DMS153 treated with DMSO at 0.1 percent for 48 hours (cell line): Measurements from ENCODE around the gene AIPL1.
A peak's percentile ranks its signal among the peaks of the same experiment; 100 is the strongest.

ENCODE experiments used
- DNase-seq: peaks from one replicate; lab custom pipeline; 2025; ENCODE audit not compliant: unreplicated experiment; lab: John Stamatoyannopoulos, UW

Gene AIPL1

DNA sequence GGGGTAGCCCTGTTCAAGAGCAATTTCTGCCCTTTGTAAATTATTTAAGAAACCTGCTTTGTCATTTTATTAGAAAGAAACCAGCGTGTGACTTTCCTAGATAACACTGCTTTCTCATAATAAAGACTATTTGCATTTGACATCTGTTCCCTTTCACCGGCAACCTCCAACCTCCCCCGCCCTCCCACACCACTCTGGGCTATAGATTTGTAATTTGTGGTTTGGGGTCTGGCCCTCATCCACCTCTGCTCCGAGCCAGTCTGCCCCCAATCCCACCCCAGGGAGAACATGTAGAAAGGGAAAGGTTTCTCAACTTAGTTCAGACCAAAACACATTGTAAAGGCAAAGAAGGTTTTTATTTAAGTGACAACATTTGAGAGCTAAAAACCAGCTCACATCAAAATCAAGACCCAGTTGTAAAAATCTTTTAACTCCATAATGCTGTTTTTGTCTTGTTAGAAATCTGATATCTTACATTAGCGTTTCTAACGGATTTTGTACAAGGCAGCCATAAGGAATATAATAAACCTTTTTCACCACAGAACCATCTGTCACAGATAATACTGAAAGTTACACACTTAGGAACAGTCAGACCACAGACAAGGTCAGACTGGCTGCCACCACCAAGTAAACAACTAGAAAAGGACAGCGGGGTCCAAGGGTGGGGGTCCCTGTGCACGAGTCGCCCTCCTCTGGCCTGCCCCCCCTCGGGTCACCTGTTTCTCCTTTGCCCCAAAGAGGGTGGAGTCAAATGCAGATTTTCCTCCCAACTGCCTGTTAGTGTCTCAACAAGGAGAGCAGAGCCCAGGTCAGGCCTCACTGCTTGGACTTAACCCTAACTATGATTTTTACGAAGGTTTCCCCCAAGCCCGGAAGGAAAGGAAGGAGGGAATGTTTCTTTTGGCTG lies 16.3 kb upstream of the AIPL1 start:
- no peak for DNase-seq

DNA sequence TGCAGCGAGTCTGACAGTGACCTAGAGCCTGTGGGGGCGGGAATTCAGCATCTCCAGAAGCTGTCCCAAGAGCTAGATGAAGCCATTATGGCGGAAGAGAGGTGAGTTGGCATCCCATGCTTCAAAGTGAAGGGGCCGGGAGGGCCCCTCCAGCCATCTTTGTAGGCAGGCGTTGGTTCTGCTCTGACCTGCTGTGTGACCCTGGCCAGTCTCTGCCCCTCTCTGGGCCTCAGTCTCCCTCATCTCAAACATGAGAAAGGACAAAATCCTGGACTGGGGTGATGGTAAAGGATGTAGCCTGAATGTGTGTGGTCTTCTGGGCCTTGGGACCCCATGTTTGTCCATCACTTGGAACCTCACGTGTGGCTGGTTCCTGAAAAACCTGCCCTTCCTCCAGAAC lies 14.4 kb upstream of the AIPL1 start:
- no peak for DNase-seq

GRCh38 chr17:6448473-6448872 lies 13.6 kb upstream of the AIPL1 start:
- DNase-seq: no peak

GRCh38 chr17:6446516-6447100 lies 11.7 kb upstream of the AIPL1 start:
- no peak for DNase-seq

DNA sequence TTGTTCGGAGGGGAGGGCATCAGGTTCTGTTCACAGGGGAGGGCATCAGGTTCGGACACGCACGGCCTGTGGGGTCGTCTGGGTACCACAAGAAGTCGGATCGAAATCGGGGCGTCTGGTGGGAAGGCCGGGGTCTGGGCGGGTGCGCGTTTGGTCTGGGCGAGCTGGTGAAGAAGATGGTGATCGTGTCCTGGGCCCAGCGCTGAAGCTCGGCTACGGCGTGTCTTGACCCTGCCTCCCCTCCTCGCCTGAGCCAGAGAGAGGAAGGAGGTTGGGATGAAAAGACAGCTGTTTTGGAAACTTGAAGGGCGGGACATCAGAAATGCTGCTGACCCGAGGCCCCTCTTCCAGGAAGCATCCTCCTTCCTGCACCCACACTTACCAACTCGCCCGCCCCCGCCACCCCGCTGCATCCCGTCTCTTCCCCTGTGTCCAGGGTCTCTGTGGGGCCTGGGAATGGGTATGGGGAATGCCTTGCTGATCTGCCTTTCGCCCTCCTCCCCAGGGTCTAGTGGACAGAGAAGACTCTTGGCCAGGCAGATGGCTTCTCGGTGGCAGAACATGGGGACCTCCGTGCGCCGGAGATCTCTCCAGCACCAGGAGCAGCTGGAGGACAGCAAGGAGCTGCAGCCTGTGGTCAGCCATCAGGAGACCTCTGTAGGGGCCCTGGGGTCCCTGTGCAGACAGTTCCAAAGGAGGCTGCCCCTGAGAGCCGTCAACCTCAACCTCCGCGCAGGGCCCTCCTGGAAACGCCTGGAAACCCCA lies 9.8 kb upstream of the AIPL1 start:
- DNase-seq: no peak

DNA sequence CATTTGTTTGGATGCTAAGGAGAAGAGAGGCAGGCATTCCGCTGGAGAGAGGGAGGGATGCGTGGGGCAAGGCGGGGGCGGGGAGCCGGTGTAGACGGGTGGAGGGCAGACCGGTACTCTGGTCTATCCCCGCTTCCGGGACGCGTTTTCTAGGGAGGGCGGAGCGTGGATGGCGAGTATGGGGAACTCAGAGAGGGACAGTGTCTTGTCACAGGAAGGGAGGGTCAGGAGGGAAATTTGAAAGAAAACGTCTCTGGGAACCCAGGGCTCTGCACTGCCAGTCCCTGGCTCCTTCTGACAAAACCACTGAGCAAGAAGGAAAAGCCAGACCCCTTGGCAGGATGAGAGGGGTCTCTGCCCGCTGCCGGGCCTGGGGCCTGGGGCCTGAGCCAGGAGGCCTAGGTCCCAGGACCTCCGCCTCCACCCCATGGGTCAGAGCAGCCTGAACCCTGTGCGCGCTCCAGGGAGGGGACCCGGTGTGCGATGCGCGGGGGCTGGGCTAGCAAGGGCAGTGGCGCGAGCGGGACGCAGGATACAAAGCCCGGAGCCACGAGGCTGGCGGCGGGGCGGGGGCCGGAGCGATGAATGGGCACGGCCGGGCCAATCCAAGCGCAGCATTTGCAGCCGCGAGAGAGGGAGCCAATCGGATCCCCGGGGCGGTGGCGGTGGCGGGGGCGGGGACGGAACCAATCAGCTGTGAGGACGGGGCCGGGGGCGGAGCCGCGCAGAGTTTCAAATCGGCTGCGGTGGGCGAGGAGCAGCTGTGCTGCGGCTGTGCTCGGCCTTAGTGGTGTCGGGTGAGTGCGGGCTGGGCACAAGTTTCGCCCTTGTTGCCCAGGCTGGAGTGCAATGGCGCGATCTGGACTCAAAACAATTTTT lies 9.0 kb upstream of the AIPL1 start, which contains the start of gene PIMREG:
Gene PIMREG (plus strand): TSS at position 764 of the 879 bp plus-strand sequence. CDS start 656 bp downstream, outside the sequence.
- DNase-seq: peak; percentile 44

DNA sequence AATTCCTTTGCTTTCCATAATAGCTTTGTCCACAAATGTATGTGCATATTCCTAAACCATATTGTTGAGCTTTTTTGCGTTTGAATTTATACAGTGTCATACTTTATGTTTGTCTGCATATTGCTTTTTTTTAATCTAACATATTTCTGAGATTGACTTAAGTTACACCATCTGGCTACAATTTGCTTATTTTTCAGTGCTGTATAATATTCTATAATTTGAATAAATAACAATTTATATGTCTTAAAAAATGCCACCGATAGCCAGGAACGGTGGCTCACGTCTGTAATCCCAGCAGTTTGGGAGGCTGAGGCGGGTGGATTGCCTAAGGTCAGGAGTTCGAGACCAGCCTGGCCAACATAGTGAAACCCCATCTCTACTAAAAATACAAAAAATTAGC lies 7.9 kb upstream of the AIPL1 start:
- no peak for DNase-seq

DNA sequence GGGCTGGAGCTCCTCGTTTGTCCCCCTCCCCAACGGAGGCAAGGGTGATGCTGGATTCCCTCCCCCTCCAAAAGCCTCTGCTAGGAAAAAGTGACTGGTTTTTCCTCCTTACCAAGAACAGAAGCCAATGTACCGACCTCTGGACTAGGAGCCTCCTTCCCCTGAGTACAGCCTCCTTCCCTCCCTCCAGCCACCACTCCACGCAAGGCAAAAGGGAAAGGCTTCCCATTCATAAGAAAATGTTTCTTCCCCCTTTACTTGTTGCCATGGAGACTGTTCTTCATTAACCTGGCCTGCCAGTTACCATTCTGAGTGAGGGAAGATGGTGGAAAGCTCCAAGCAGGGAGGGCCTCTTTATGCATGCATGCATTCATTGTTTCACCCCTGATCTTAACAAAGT lies 5.0 kb upstream of the AIPL1 start:
- DNase-seq: no peak

GRCh38 chr17:6437956-6438355 lies 3.0 kb upstream of the AIPL1 start:
- DNase-seq: no peak

GRCh38 chr17:6437466-6437865 lies 2.5 kb upstream of the AIPL1 start:
- DNase-seq: no peak

DNA sequence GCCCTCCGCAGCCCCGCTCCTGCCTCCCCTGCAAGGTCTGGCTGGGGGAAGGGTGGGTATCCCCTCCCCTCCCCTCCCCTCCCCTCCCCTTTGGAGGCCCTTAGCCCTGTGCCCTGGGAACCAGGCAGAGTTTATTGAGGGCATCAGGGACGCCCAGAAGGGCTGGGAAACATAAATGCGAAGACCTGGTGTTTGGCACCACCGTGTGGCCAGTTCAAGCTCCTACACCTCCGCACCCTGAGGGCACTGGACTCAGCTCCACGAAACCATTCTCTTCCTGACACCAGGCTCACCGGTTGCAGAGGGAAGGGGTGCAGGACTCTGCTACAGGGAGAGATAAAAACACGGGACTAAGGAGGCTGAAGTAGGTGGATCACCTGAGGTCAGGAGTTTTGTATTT lies 1.0 kb upstream of the AIPL1 start:
- no peak for DNase-seq

- DNase-seq: no peak
Measured at GRCh38 chr17:6430769-6431168, 4.2 kb downstream of the AIPL1 start.

- DNase-seq: no peak
Measured at GRCh38 chr17:6429266-6429665, 5.7 kb downstream of the AIPL1 start.

- DNase-seq: no peak
Measured at GRCh38 chr17:6428207-6428965, 6.5 kb downstream of the AIPL1 start.

GRCh38 chr17:6427279-6427781 lies 7.6 kb downstream of the AIPL1 start:
- DNase-seq: no peak

- DNase-seq: no peak
Measured at GRCh38 chr17:6426356-6427101, 8.4 kb downstream of the AIPL1 start.

DNA sequence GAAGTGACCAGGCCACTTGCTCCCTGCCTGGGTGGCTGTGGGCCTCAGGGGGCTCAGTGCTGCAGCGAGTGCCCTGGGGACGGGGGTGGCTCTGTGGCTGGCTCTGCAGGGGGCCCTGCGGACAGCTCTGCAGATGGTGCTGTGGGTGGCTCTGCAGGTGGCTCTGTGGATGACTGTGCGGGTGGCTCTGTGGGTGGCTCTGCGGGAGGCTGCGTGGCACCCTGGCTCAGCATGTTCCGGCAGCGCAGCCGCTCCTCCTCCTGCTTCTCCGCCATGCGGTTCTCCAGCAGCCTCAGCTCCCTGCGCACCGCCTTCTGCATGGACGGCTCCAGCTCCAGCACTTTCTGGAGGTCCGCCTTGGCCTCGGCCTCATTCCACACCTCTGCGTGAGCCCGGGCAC lies 9.5 kb downstream of the AIPL1 start:
- DNase-seq: no peak

GRCh38 chr17:6423931-6424330 lies 11.0 kb downstream of the AIPL1 start:
- no peak for DNase-seq

GRCh38 chr17:6422654-6423241 lies 12.2 kb downstream of the AIPL1 start:
- DNase-seq: no peak
